ENCODE data around the gene PEX3. TPM values are rescaled to one million over a fixed set of nuclear protein-coding genes. Genes with fewer than 3 reads are reported as not detected.

Gene PEX3
- total RNA-seq, 1 experiment from 2014 or later = 17.9 TPM

GRCh38 chr6:143525356-143525755 lies 74.8 kb downstream of the PEX3 start:
- Mint-ChIP-seq H3K36me3 (ENCODE audit: insufficient read depth in 1 of 3, low read depth in 3 of 3) (no peaks in the 10 kb centered on the region), H3K27me3 (ENCODE audit: low read depth) (peaks cover 6% of the 10 kb centered on the region; the same call in 1 of the 2 replicates), H3K9me3 (no peaks in the 10 kb centered on the region), H3K27ac (no peak overlapping the region), H3K4me1 (peaks cover 2 to 6% of the 10 kb centered on the region in 2 experiments; a peak in 3 of 4 replicates), H3K4me3 (no peak overlapping the region)
- Histone ChIP-seq H3K14ac (ENCODE audit: insufficient read depth, low read length) (no peak overlapping the region), H3T11ph (ENCODE audit: low read length) (no peak overlapping the region), H3K4me1 (ENCODE audit: insufficient read depth, low read length) (no peaks in the 10 kb centered on the region), H3K9me3 (ENCODE audit: control insufficient read depth, low read depth, low read length) (no peaks in the 10 kb centered on the region), H3K79me2 (ENCODE audit: insufficient read depth, low read length) (no peaks in the 10 kb centered on the region), H3K9ac (ENCODE audit: extremely low read depth, insufficient read length, low read length) (no peak overlapping the region), H2BK120ac (ENCODE audit: low read depth, low read length, poor library complexity, severe bottlenecking) (no peak overlapping the region), H2BK12ac (ENCODE audit: insufficient read length, low read depth, low read length) (no peak overlapping the region), H4K5ac (ENCODE audit: insufficient read length, low read depth, low read length) (no peak overlapping the region), H2AFZ (ENCODE audit: low read length) (no peak overlapping the region), H3K23me2 (ENCODE audit: insufficient read length, low read depth, low read length, poor library complexity, severe bottlenecking) (no peaks in the 10 kb centered on the region), H3K56ac (ENCODE audit: insufficient read length, low read depth, low read length) (no peak overlapping the region), H3K23ac (ENCODE audit: insufficient read length, low read depth, low read length) (no peak overlapping the region), H4K91ac (ENCODE audit: insufficient read length, low read depth, low read length) (no peak overlapping the region), H2BK20ac (ENCODE audit: low read depth, low read length, poor library complexity, severe bottlenecking) (no peak overlapping the region), H3K4ac (ENCODE audit: low read depth, low read length) (no peak overlapping the region), H2BK5ac (ENCODE audit: insufficient read length, low read length) (no peak overlapping the region), H3K27me3 (ENCODE audit: insufficient read depth, low read length) (no peaks in the 10 kb centered on the region), H2BK15ac (ENCODE audit: low read depth, low read length) (no peak overlapping the region), H3K18ac (ENCODE audit: insufficient read length, low read depth, low read length) (no peak overlapping the region), H4K20me1 (ENCODE audit: control insufficient read depth, insufficient read depth, insufficient read length) (no peaks in the 10 kb centered on the region), H3K27ac (ENCODE audit: insufficient read length, low read depth, low read length) (no peak overlapping the region), H3K79me1 (ENCODE audit: insufficient read depth, low read depth, low read length, poor library complexity, severe bottlenecking) (no peaks in the 10 kb centered on the region), H3K4me2 (ENCODE audit: insufficient read depth, insufficient read length, low read length) (no peak overlapping the region), H4K8ac (replicated peaks; ENCODE audit: insufficient read length, low read depth, low read length) (no peak overlapping the region), H2AK5ac (ENCODE audit: insufficient read length, low read length) (no peak overlapping the region)
- DNase-seq = no peak
- WGBS (ENCODE audit: extremely low coverage, insufficient read length, low lambda C conversion rate) = no CpG with 5 or more reads among the region's 1 CpG
- TF ChIP-seq CTCF (conservative IDR thresholded peaks at IDR 0.05) = no peak
